BLaER1 (cell line): ENCODE results near the gene UNC13D.
"Not testable (repeated sequence)": the region's sequence is repeated elsewhere in the genome, so short reads cannot be mapped to it uniquely, and the experiment has no call there.

ENCODE experiments used
- H3K27ac ChIP-seq: shearing (Covaris generic); formaldehyde crosslinking; 2 replicates; pipeline ENCODE4 v1.8.1; 2022
- H3K27me3 ChIP-seq: shearing (Covaris generic); formaldehyde crosslinking; 2 replicates; pipeline ENCODE4 v1.8.1; 2022
- H3K36me3 ChIP-seq: shearing (Covaris generic); formaldehyde crosslinking; 2 replicates; pipeline ENCODE4 v1.8.1; 2022
- H3K4me1 ChIP-seq: shearing (Covaris generic); formaldehyde crosslinking; 2 replicates; pipeline ENCODE4 v1.8.1; 2022
- H3K4me2 ChIP-seq: shearing (Covaris generic); formaldehyde crosslinking; 2 replicates; pipeline ENCODE4 v1.8.1; 2022
- H3K4me3 ChIP-seq: shearing (Covaris generic); formaldehyde crosslinking; 2 replicates; pipeline ENCODE4 v1.8.1; 2022
- H3K9ac ChIP-seq: shearing (Covaris generic); formaldehyde crosslinking; 2 replicates; pipeline ENCODE4 v1.8.1; 2022
- H3K9me3 ChIP-seq: shearing (Covaris generic); formaldehyde crosslinking; 2 replicates; pipeline ENCODE4 v1.8.1; 2022
- H4K20me1 ChIP-seq: shearing (Covaris generic); formaldehyde crosslinking; 2 replicates; pipeline ENCODE4 v1.8.1; 2022
- Cebpa-rat ChIP-seq: shearing (Covaris generic); IDR thresholded peaks from 2 replicates; pipeline ENCODE4 v1.8.1; 2022

UNC13D gene

GRCh38 chr17:75875182-75875939, 31.2 kb upstream of the UNC13D start:
- Histone ChIP-seq H3K36me3 (no peaks in the 10 kb centered on the region), H3K4me1 (peaks cover 72% of the 10 kb centered on the region), H3K4me3 (peak overlapping the region; percentile 63; the same call in 1 of the 2 replicates), H3K27ac (peak overlapping the region; percentile 66), H4K20me1 (no peaks in the 10 kb centered on the region; the same call in 1 of the 2 replicates), H3K4me2 (peak overlapping the region; percentile 93), H3K9me3 (no peaks in the 10 kb centered on the region), H3K27me3 (peaks cover 47% of the 10 kb centered on the region), H3K9ac (peak overlapping the region; percentile 55; the same call in 1 of the 2 replicates)
- no peak for TF ChIP-seq Cebpa-rat

GRCh38 chr17:75874323-75875181, 30.3 kb upstream of the UNC13D start:
- no peak for TF ChIP-seq Cebpa-rat
- peaks cover 75% of the 10 kb centered on the region for H3K4me1 ChIP-seq
- peak overlapping the region; percentile 66; the same call in 1 of the 2 replicates for H3K27ac ChIP-seq
- H3K4me3 ChIP-seq: no peak overlapping the region
- H3K27me3 ChIP-seq: peaks cover 39% of the 10 kb centered on the region
- H3K9me3 ChIP-seq: no peaks in the 10 kb centered on the region
- no peak overlapping the region for H3K9ac ChIP-seq
- H4K20me1 ChIP-seq: no peaks in the 10 kb centered on the region; the same call in 1 of the 2 replicates
- peak overlapping the region; percentile 93; the same call in 1 of the 2 replicates for H3K4me2 ChIP-seq
- no peaks in the 10 kb centered on the region for H3K36me3 ChIP-seq

GRCh38 chr17:75873587-75874322, 29.6 kb upstream of the UNC13D start:
- no peaks in the 10 kb centered on the region for H3K9me3 ChIP-seq
- no peaks in the 10 kb centered on the region for H3K36me3 ChIP-seq
- H4K20me1 ChIP-seq: no peaks in the 10 kb centered on the region
- H3K9ac ChIP-seq: no peak overlapping the region
- peak overlapping the region; percentile 88; the same call in 1 of the 2 replicates for H3K4me2 ChIP-seq
- no peak for TF ChIP-seq Cebpa-rat
- peaks cover 31% of the 10 kb centered on the region for H3K27me3 ChIP-seq
- H3K4me3 ChIP-seq: no peak overlapping the region
- H3K4me1 ChIP-seq: peaks cover 73% of the 10 kb centered on the region
- 0 out of 2 replicates have a peak overlapping the region, but pooled peaks have one; percentile 80 for H3K27ac ChIP-seq

- Histone ChIP-seq H3K27me3 (peaks cover 20% of the 10 kb centered on the region), H3K9me3 (no peaks in the 10 kb centered on the region), H3K36me3 (no peaks in the 10 kb centered on the region), H3K4me2 (peak overlapping the region; percentile 88), H3K27ac (peak overlapping the region; percentile 80), H3K9ac (peak overlapping the region; percentile 62), H4K20me1 (no peaks in the 10 kb centered on the region), H3K4me3 (no peak overlapping the region), H3K4me1 (peaks cover 62% of the 10 kb centered on the region)
- no peak for TF ChIP-seq Cebpa-rat
Measured at GRCh38 chr17:75872434-75873351, 28.5 kb upstream of the UNC13D start.

- H3K36me3 ChIP-seq, H3K9ac ChIP-seq, H3K9me3 ChIP-seq, H3K4me3 ChIP-seq, H3K27ac ChIP-seq, H3K27me3 ChIP-seq, H3K4me2 ChIP-seq, H4K20me1 ChIP-seq: not testable (repeated sequence)
- H3K4me1 ChIP-seq: peaks cover 49% of the 10 kb centered on the region
Measured at GRCh38 chr17:75870228-75870627, 26.0 kb upstream of the UNC13D start.

- Histone ChIP-seq H4K20me1 (no peaks in the 10 kb centered on the region), H3K4me1 (peaks cover 49% of the 10 kb centered on the region), H3K27me3 (no peaks in the 10 kb centered on the region), H3K4me2 (no peak overlapping the region), H3K27ac (no peak overlapping the region), H3K36me3 (no peaks in the 10 kb centered on the region), H3K9ac (no peak overlapping the region), H3K4me3 (no peak overlapping the region), H3K9me3 (no peaks in the 10 kb centered on the region)
- TF ChIP-seq Cebpa-rat: no peak
Measured at GRCh38 chr17:75869282-75870141, 25.3 kb upstream of the UNC13D start.

- H3K27ac ChIP-seq, H3K9me3 ChIP-seq, H3K36me3 ChIP-seq, H3K4me3 ChIP-seq, H4K20me1 ChIP-seq, H3K4me2 ChIP-seq, H3K9ac ChIP-seq, H3K27me3 ChIP-seq: not testable (repeated sequence)
- peaks cover 55% of the 10 kb centered on the region for H3K4me1 ChIP-seq
Measured at GRCh38 chr17:75868730-75869281, 24.6 kb upstream of the UNC13D start.

- H3K27ac ChIP-seq: peak overlapping the region; percentile 78
- not testable (repeated sequence) for H3K9ac ChIP-seq, H3K27me3 ChIP-seq, H4K20me1 ChIP-seq, H3K4me3 ChIP-seq, H3K9me3 ChIP-seq, H3K36me3 ChIP-seq
- peak overlapping the region; percentile 69 for H3K4me2 ChIP-seq
- H3K4me1 ChIP-seq: peaks cover 56% of the 10 kb centered on the region
Measured at GRCh38 chr17:75865404-75866188, 21.4 kb upstream of the UNC13D start.

GRCh38 chr17:75864887-75865286, 20.7 kb upstream of the UNC13D start:
- H3K36me3 ChIP-seq, H3K9ac ChIP-seq, H3K9me3 ChIP-seq, H3K4me3 ChIP-seq, H4K20me1 ChIP-seq, H3K27me3 ChIP-seq: not testable (repeated sequence)
- H3K4me2 ChIP-seq: peak overlapping the region; percentile 69
- peak overlapping the region; percentile 78 for H3K27ac ChIP-seq
- peaks cover 56% of the 10 kb centered on the region for H3K4me1 ChIP-seq
